ENCODE results near the gene CAPZB.

The CAPZB gene

GRCh38 chr1:19366599-19367536, 118.5 kb downstream of the CAPZB start:
- TF ChIP-seq CTCF (IDR thresholded peaks at IDR 0.05; ENCODE audit: low read depth, low read length, missing control alignments): no peak
- no peak for DNase-seq (ENCODE audit: low read depth)
- H3K4me3 ChIP-seq (ENCODE audit: low read depth, low read length): no peak overlapping the region

- no peak for TF ChIP-seq CTCF (IDR thresholded peaks at IDR 0.05; ENCODE audit: low read depth, low read length, missing control alignments)
- no peak overlapping the region for H3K4me3 ChIP-seq (ENCODE audit: low read depth, low read length)
- DNase-seq (ENCODE audit: low read depth): no peak
These were observed 119.6 kb downstream of the CAPZB start for GRCh38 chr1:19365721-19366120.

- no peak for DNase-seq (ENCODE audit: low read depth)
- no peak for TF ChIP-seq CTCF (IDR thresholded peaks at IDR 0.05; ENCODE audit: low read depth, low read length, missing control alignments)
These were observed 121.7 kb downstream of the CAPZB start for GRCh38 chr1:19363536-19364152.

GRCh38 chr1:19361611-19362147, 123.7 kb downstream of the CAPZB start:
- H3K4me3 ChIP-seq (ENCODE audit: low read depth, low read length): no peak overlapping the region
- DNase-seq (ENCODE audit: low read depth): no peak
- TF ChIP-seq CTCF (IDR thresholded peaks at IDR 0.05; ENCODE audit: low read depth, low read length, missing control alignments): no peak

More at GRCh38 chr1:19363536-19364152, 121.7 kb downstream of the CAPZB start:
- H3K4me3 ChIP-seq (ENCODE audit: low read depth, low read length): no peak overlapping the region

- TF ChIP-seq CTCF (IDR thresholded peaks at IDR 0.05; ENCODE audit: low read depth, low read length, missing control alignments): no peak
- DNase-seq (ENCODE audit: low read depth): no peak
These were observed 124.3 kb downstream of the CAPZB start for GRCh38 chr1:19360843-19361610.

GRCh38 chr1:19360432-19360831, 124.9 kb downstream of the CAPZB start:
- H3K4me3 ChIP-seq (ENCODE audit: low read depth, low read length): no peak overlapping the region
- TF ChIP-seq CTCF (IDR thresholded peaks at IDR 0.05; ENCODE audit: low read depth, low read length, missing control alignments): no peak
- no peak for DNase-seq (ENCODE audit: low read depth)

More at GRCh38 chr1:19360843-19361610, 124.3 kb downstream of the CAPZB start:
- no peak overlapping the region for H3K4me3 ChIP-seq (ENCODE audit: low read depth, low read length)
